Mesenchymal stem cell (in vitro differentiated cells and primary cell): ENCODE measurements around the gene ASB13.
A peak's percentile ranks its signal among the peaks of the same experiment; 100 is the strongest.

Source experiments
- DNase-seq: peaks from one replicate; pipeline ENCODE4 v3.0.0-alpha.2; 2013
- H2AFZ ChIP-seq: one replicate; pipeline ENCODE4 v1.6.1; 2013; ENCODE audit warnings: low read depth, mild to moderate bottlenecking, control low read depth, inconsistent platforms, low read length, moderate library complexity
- H2AK5ac ChIP-seq: 2 replicates; pipeline ENCODE4 v1.6.1; 2013; ENCODE audit warnings: low read length, moderate library complexity, mild to moderate bottlenecking, inconsistent platforms; ENCODE audit not compliant: severe bottlenecking
- H2BK120ac ChIP-seq: one replicate; pipeline ENCODE4 v1.6.1; 2013; ENCODE audit warnings: low read depth, mild to moderate bottlenecking, inconsistent platforms, low read length, moderate library complexity
- H2BK12ac ChIP-seq, 2 experiments: one replicate each; pipeline ENCODE4 v1.6.1; 2013; ENCODE audit warnings: inconsistent platforms in 2 of 2, low read length in 2 of 2, mild to moderate bottlenecking in 2 of 2, moderate library complexity in 2 of 2, control low read depth in 1 of 2
- H2BK15ac ChIP-seq: one replicate; pipeline ENCODE4 v1.6.1; 2013; ENCODE audit warnings: mild to moderate bottlenecking, low read depth, inconsistent platforms; ENCODE audit not compliant: poor library complexity, severe bottlenecking
- H2BK5ac ChIP-seq: 2 replicates; pipeline ENCODE4 v1.6.1; 2013; ENCODE audit warnings: low read depth, mild to moderate bottlenecking, low read length, control low read depth, inconsistent platforms; ENCODE audit not compliant: poor library complexity, severe bottlenecking
- H3K14ac ChIP-seq, 2 experiments: one replicate each; pipeline ENCODE4 v1.6.1; 2013; ENCODE audit warnings: inconsistent platforms in 2 of 2, low read length in 2 of 2, control low read depth in 1 of 2, mild to moderate bottlenecking in 1 of 2, moderate library complexity in 1 of 2
- H3K18ac ChIP-seq, 2 experiments: one replicate each; pipeline ENCODE4 v1.6.1; 2013; ENCODE audit warnings: inconsistent platforms in 2 of 2, low read length in 2 of 2, control low read depth in 1 of 2, low read depth in 1 of 2, mild to moderate bottlenecking in 1 of 2
- H3K23ac ChIP-seq, 2 experiments: one replicate each; pipeline ENCODE4 v1.6.1; 2013; ENCODE audit warnings: inconsistent platforms in 2 of 2, low read length in 2 of 2, mild to moderate bottlenecking in 2 of 2, moderate library complexity in 2 of 2, control low read depth in 1 of 2
- H3K27ac ChIP-seq: 2 replicates; pipeline ENCODE4 v1.5.1; 2013; ENCODE audit warnings: mild to moderate bottlenecking, moderate library complexity, low read length, control low read depth, inconsistent platforms; ENCODE audit not compliant: poor library complexity, severe bottlenecking
- H3K27me3 ChIP-seq, 2 experiments: 2 replicates each; pipeline versions ENCODE4 v1.6.1 to v1.7.0; 2013; ENCODE audit warnings: low read length in 2 of 2, mild to moderate bottlenecking in 2 of 2, moderate library complexity in 2 of 2, control low read depth in 1 of 2, inconsistent platforms in 1 of 2; ENCODE audit not compliant: control insufficient read depth in 1 of 2, insufficient read depth in 1 of 2
- H3K36me3 ChIP-seq, 2 experiments: 2 replicates each; pipeline versions ENCODE4 v1.6.1 to v1.7.0; 2013; ENCODE audit warnings: low read length in 2 of 2, control low read depth in 1 of 2, inconsistent platforms in 1 of 2, low read depth in 1 of 2, mild to moderate bottlenecking in 1 of 2; ENCODE audit not compliant: insufficient read depth in 2 of 2, control insufficient read depth in 1 of 2
- H3K4ac ChIP-seq, 2 experiments: one replicate each; pipeline ENCODE4 v1.6.1; 2013; ENCODE audit warnings: inconsistent platforms in 2 of 2, low read length in 2 of 2, mild to moderate bottlenecking in 2 of 2, moderate library complexity in 2 of 2, control low read depth in 1 of 2, low read depth in 1 of 2
- H3K4me1 ChIP-seq: 2 replicates; pipeline ENCODE4 v1.6.1; 2013; ENCODE audit warnings: low read depth, low read length, control low read depth; ENCODE audit not compliant: control insufficient read depth, insufficient read depth
- H3K4me2 ChIP-seq: 2 replicates; pipeline ENCODE4 v1.6.1; 2013; ENCODE audit warnings: low read length, mild to moderate bottlenecking, inconsistent platforms; ENCODE audit not compliant: poor library complexity, severe bottlenecking
- H3K4me3 ChIP-seq, 2 experiments: 2 replicates each; pipeline versions ENCODE4 v1.5.1 to v1.7.0; 2013; ENCODE audit warnings: low read length in 2 of 2, mild to moderate bottlenecking in 2 of 2, control low read depth in 1 of 2, low read depth in 1 of 2; ENCODE audit not compliant: insufficient read depth in 1 of 2
- H3K79me1 ChIP-seq: replicated peaks from 2 replicates; pipeline ENCODE4 v1.6.1; 2013; ENCODE audit warnings: mild to moderate bottlenecking, control low read depth, low read length, inconsistent platforms; ENCODE audit not compliant: poor library complexity, severe bottlenecking
- H3K9ac ChIP-seq: 2 replicates; pipeline ENCODE4 v1.7.0; 2013; ENCODE audit warnings: mild to moderate bottlenecking, low read length, moderate library complexity
- H3K9me3 ChIP-seq: 2 replicates; pipeline ENCODE4 v1.7.0; 2013; ENCODE audit warnings: mild to moderate bottlenecking, low read length; ENCODE audit not compliant: control insufficient read depth
- H4K8ac ChIP-seq: one replicate; pipeline ENCODE4 v1.6.1; 2013; ENCODE audit warnings: inconsistent platforms, mild to moderate bottlenecking, low read length, moderate library complexity
- H4K91ac ChIP-seq: one replicate; pipeline ENCODE4 v1.6.1; 2013; ENCODE audit warnings: mild to moderate bottlenecking, low read length, inconsistent platforms
- WGBS: methylation state at CpG from one replicate; pipeline ENCODE4 v1.1.7; 2013; ENCODE audit warnings: mixed read lengths; 5-methylcytosine and 5-hydroxymethylcytosine counted together

The ASB13 gene

DNA sequence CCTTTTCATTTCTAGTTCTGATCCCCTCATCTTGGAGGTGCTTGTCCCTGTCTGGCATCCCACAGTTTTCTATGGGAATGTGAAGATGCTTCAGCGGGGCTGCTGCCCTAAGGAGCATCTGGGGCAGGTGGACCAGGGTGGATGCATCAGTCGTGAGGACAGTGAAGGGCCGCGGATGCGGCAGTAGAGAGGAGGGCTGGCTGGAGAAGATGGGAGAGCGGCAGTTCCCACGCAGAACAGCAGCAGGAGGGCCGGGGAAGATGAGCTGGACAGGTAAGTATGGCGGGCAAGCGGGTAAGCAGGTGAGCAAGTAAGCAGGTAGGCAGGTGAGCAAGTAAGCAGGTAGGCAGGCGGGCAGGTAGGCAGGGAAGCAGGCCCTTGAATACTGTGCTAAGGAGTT lies 48.9 kb downstream of the ASB13 start:
- H2AK5ac ChIP-seq: no peak overlapping the region

GRCh38 chr10:5616836-5617235 lies 49.6 kb downstream of the ASB13 start:
- Histone ChIP-seq H3K23ac (no peak overlapping the region), H2AFZ (no peak overlapping the region), H4K91ac (no peak overlapping the region), H3K9me3 (no peaks in the 10 kb centered on the region), H3K4me3 (no peak overlapping the region), H3K27me3 (no peaks in the 10 kb centered on the region), H3K4me2 (no peak overlapping the region), H2BK15ac (no peak overlapping the region), H2BK5ac (no peak overlapping the region), H2BK120ac (no peak overlapping the region), H2AK5ac (no peak overlapping the region), H3K4me1 (peaks cover 23% of the 10 kb centered on the region), H3K27ac (no peak overlapping the region), H3K79me1 (no peaks in the 10 kb centered on the region), H4K8ac (no peak overlapping the region), H3K36me3 (no peaks in the 10 kb centered on the region), H2BK12ac (no peak overlapping the region), H3K4ac (no peak overlapping the region), H3K18ac (no peak overlapping the region), H3K9ac (peak overlapping the region; percentile 20), H3K14ac (no peak overlapping the region)
- DNase-seq: no peak
- 88% methylated on average over 5 of the region's 6 CpGs for WGBS

More for the DNA sequence above, 48.9 kb downstream of the ASB13 start:
- Histone ChIP-seq H4K91ac (no peak overlapping the region), H3K79me1 (no peaks in the 10 kb centered on the region), H3K27ac (no peak overlapping the region), H2BK5ac (no peak overlapping the region), H3K4me1 (peaks cover 17% of the 10 kb centered on the region), H3K23ac (no peak overlapping the region), H3K27me3 (no peaks in the 10 kb centered on the region), H2BK15ac (no peak overlapping the region), H2BK120ac (no peak overlapping the region), H3K4me2 (no peak overlapping the region), H3K9me3 (no peaks in the 10 kb centered on the region), H2BK12ac (no peak overlapping the region), H3K36me3 (no peaks in the 10 kb centered on the region), H3K4ac (no peak overlapping the region), H4K8ac (no peak overlapping the region), H3K9ac (no peak overlapping the region), H3K18ac (no peak overlapping the region), H2AFZ (no peak overlapping the region), H3K14ac (no peak overlapping the region), H3K4me3 (no peak overlapping the region)
- 98% methylated on average over 11 of the region's 11 CpGs for WGBS
- no peak for DNase-seq

- Histone ChIP-seq H2BK120ac (no peak overlapping the region), H2AFZ (no peak overlapping the region), H3K14ac (peak overlapping the region in 1 of 2 experiments; percentile 11), H3K79me1 (no peaks in the 10 kb centered on the region), H3K4me2 (no peak overlapping the region), H2BK15ac (no peak overlapping the region), H3K4me1 (peaks cover 25% of the 10 kb centered on the region), H3K27me3 (no peaks in the 10 kb centered on the region), H2AK5ac (no peak overlapping the region), H3K4ac (no peak overlapping the region), H2BK12ac (no peak overlapping the region), H2BK5ac (no peak overlapping the region), H3K36me3 (no peaks in the 10 kb centered on the region), H3K23ac (no peak overlapping the region), H3K9me3 (no peaks in the 10 kb centered on the region), H3K9ac (no peak overlapping the region), H3K4me3 (no peak overlapping the region), H3K18ac (no peak overlapping the region), H4K8ac (no peak overlapping the region), H4K91ac (no peak overlapping the region), H3K27ac (no peak overlapping the region)
- DNase-seq: no peak
- WGBS: 95% methylated on average over 5 of the region's 26 CpGs
These were observed 50.3 kb downstream of the ASB13 start for GRCh38 chr10:5616046-5616445.

GRCh38 chr10:5615316-5615715 lies 51.1 kb downstream of the ASB13 start:
- Histone ChIP-seq H3K9ac (no peak overlapping the region), H3K27ac (no peak overlapping the region), H3K4me1 (peaks cover 29% of the 10 kb centered on the region), H4K91ac (no peak overlapping the region), H3K14ac (no peak overlapping the region), H3K18ac (no peak overlapping the region), H4K8ac (no peak overlapping the region), H2AFZ (no peak overlapping the region), H3K4me2 (no peak overlapping the region), H3K4me3 (no peak overlapping the region), H2AK5ac (no peak overlapping the region), H3K9me3 (no peaks in the 10 kb centered on the region), H2BK12ac (no peak overlapping the region), H2BK5ac (no peak overlapping the region), H2BK15ac (no peak overlapping the region), H3K23ac (no peak overlapping the region), H3K27me3 (no peaks in the 10 kb centered on the region), H3K36me3 (no peaks in the 10 kb centered on the region), H3K4ac (no peak overlapping the region), H2BK120ac (no peak overlapping the region), H3K79me1 (no peaks in the 10 kb centered on the region)
- 89% methylated on average over 7 of the region's 7 CpGs for WGBS
- DNase-seq: no peak
